Neuronal stem cell (in vitro differentiated cells): ENCODE measurements around the gene JDP2. TPM values are rescaled to one million over a fixed set of nuclear protein-coding genes. Genes with fewer than 3 reads are reported as not detected.

ENCODE experiments used
- DNase-seq: peaks from one replicate; pipeline ENCODE4 v3.0.0-alpha.2; 2013; ENCODE audit warnings: low spot score
- H2AFZ ChIP-seq: one replicate; pipeline ENCODE4 v1.6.1; 2013; ENCODE audit warnings: mild to moderate bottlenecking, low read length, inconsistent platforms
- H2AK5ac ChIP-seq: 2 replicates; pipeline ENCODE4 v1.6.1; 2013; ENCODE audit warnings: low read depth, mild to moderate bottlenecking, inconsistent platforms, low read length, moderate library complexity, mixed read lengths
- H2BK120ac ChIP-seq: 2 replicates; pipeline ENCODE4 v1.6.1; 2013; ENCODE audit warnings: low read depth, mild to moderate bottlenecking, inconsistent platforms, low read length, moderate library complexity, mixed read lengths
- H2BK12ac ChIP-seq: one replicate; pipeline ENCODE4 v1.6.1; 2013; ENCODE audit warnings: low read length, inconsistent platforms
- H2BK15ac ChIP-seq: 2 replicates; pipeline ENCODE4 v1.6.1; 2013; ENCODE audit warnings: mild to moderate bottlenecking, low read length, inconsistent platforms, mixed read lengths
- H2BK5ac ChIP-seq: one replicate; pipeline ENCODE4 v1.6.1; 2013; ENCODE audit warnings: inconsistent platforms, mild to moderate bottlenecking, low read length, moderate library complexity
- H3K14ac ChIP-seq: one replicate; pipeline ENCODE4 v1.6.1; 2013; ENCODE audit warnings: low read length, inconsistent platforms
- H3K18ac ChIP-seq: 2 replicates; pipeline ENCODE4 v1.6.1; 2013; ENCODE audit warnings: low read length, inconsistent platforms
- H3K23ac ChIP-seq: 2 replicates; pipeline ENCODE4 v1.6.1; 2013; ENCODE audit warnings: low read depth, mild to moderate bottlenecking, mixed read lengths, low read length, inconsistent platforms; ENCODE audit not compliant: poor library complexity
- H3K27ac ChIP-seq: replicated peaks from 3 replicates; pipeline ENCODE4 v1.5.1; 2013; ENCODE audit warnings: low read length, inconsistent platforms
- H3K27me3 ChIP-seq, 3 experiments: 2 replicates each; pipeline ENCODE4 v1.6.1; 2013; ENCODE audit warnings: low read length in 3 of 3, mild to moderate bottlenecking in 2 of 3, inconsistent platforms in 1 of 3, low read depth in 1 of 3, mixed read lengths in 1 of 3, moderate library complexity in 1 of 3; ENCODE audit not compliant: control insufficient read depth in 3 of 3, insufficient read depth in 3 of 3
- H3K36me3 ChIP-seq, 2 donors: replicated peaks in 1 of 2; 2 replicates each; pipeline ENCODE4 v1.6.1; 2013; ENCODE audit warnings: low read length in 2 of 2; ENCODE audit not compliant: control insufficient read depth in 2 of 2, insufficient read depth in 2 of 2
- H3K4ac ChIP-seq: 2 replicates; pipeline ENCODE4 v1.6.1; 2013; ENCODE audit warnings: inconsistent platforms, mild to moderate bottlenecking, low read length, moderate library complexity
- H3K4me1 ChIP-seq, 2 donors: 1 replicate in 1 of 2; 2 replicates in 1 of 2; pipeline ENCODE4 v1.6.1; 2013; ENCODE audit warnings: low read length in 2 of 2, low read depth in 1 of 2; ENCODE audit not compliant: control insufficient read depth in 2 of 2, insufficient read depth in 1 of 2
- H3K4me2 ChIP-seq: one replicate; pipeline ENCODE4 v1.6.1; 2013; ENCODE audit warnings: mild to moderate bottlenecking, low read length, inconsistent platforms; ENCODE audit not compliant: insufficient read depth, poor library complexity, severe bottlenecking
- H3K4me3 ChIP-seq, 2 donors: 2 replicates each; pipeline ENCODE4 v1.5.1; 2013; ENCODE audit warnings: low read length in 2 of 2, mild to moderate bottlenecking in 2 of 2, inconsistent platforms in 1 of 2, moderate library complexity in 1 of 2
- H3K79me1 ChIP-seq: one replicate; pipeline ENCODE4 v1.6.1; 2013; ENCODE audit warnings: low read depth, mild to moderate bottlenecking, inconsistent platforms, low read length, moderate library complexity
- H3K9ac ChIP-seq: one replicate; pipeline ENCODE4 v1.6.1; 2013; ENCODE audit warnings: mild to moderate bottlenecking, low read depth, low read length, inconsistent platforms; ENCODE audit not compliant: poor library complexity
- H3K9me3 ChIP-seq, 2 donors: replicated peaks in 1 of 2; 2 replicates each; pipeline versions ENCODE3 to v1.6.1; 2013; ENCODE audit warnings: low read length in 2 of 2, mild to moderate bottlenecking in 2 of 2, inconsistent platforms in 1 of 2, low read depth in 1 of 2, mixed read lengths in 1 of 2, moderate library complexity in 1 of 2; ENCODE audit not compliant: control insufficient read depth in 2 of 2, insufficient read depth in 1 of 2
- H4K8ac ChIP-seq: one replicate; pipeline ENCODE4 v1.6.1; 2013; ENCODE audit warnings: low read depth, mild to moderate bottlenecking, inconsistent platforms, low read length, moderate library complexity
- H4K91ac ChIP-seq: one replicate; pipeline ENCODE4 v1.6.1; 2013; ENCODE audit warnings: low read length, low read depth, mild to moderate bottlenecking, inconsistent platforms; ENCODE audit not compliant: poor library complexity
- WGBS, 2 donors: extraction: QIAGEN DNeasy Blood & Tissue Kit; methylation state at CpG; one replicate each; pipeline ENCODE4 v1.1.7; 2013; ENCODE audit warnings: missing lambda C conversion rate in 2 of 2, mixed read lengths in 1 of 2; ENCODE audit not compliant: insufficient read length in 2 of 2, insufficient replicate concordance in 1 of 2; ENCODE audit errors: extremely low coverage in 2 of 2; 5-methylcytosine and 5-hydroxymethylcytosine counted together
- polyA plus RNA-seq, 2 experiments: library from polyadenylated mRNA; stranded (reverse); fragments of 200-250 nt; gene quantifications; one replicate each; pipeline ENCODE4 v1.2.3, GENCODE V29; 2013

Gene JDP2
- polyA plus RNA-seq (2013, experiment 1 of 2): 12.3 TPM
- 12.4 TPM for polyA plus RNA-seq (2013, experiment 2 of 2)

GRCh38 chr14:75427482-75428229 lies at the start of gene JDP2:
JDP2 (plus strand) TSS chr14:75428022; CDS start chr14:75437921, 9,899 bp downstream.
- Histone ChIP-seq H3K4me1 (peaks cover 6 to 13% of the 10 kb centered on the region in 2 donors), H3K27me3 (peaks cover 0 to 59% (median 16%) of the 10 kb centered on the region in 3 experiments), H2BK120ac (no peak within 1 kb of the TSS), H3K4ac (no peak within 1 kb of the TSS), H2BK12ac (no peak within 1 kb of the TSS), H3K18ac (peak within 1 kb of the TSS; percentile 93), H3K36me3 (no peaks in the 10 kb centered on the region), H3K79me1 (peaks cover 3% of the 10 kb centered on the region), H3K4me2 (peak within 1 kb of the TSS; percentile 93), H2AFZ (peak within 1 kb of the TSS; percentile 97), H3K14ac (peak within 1 kb of the TSS; percentile 26), H2BK15ac (peak within 1 kb of the TSS; percentile 60), H3K9ac (peak within 1 kb of the TSS; percentile 78), H3K9me3 (peaks cover 0 to 4% of the 10 kb centered on the region in 2 donors), H2AK5ac (peak within 1 kb of the TSS; percentile 24), H2BK5ac (peak within 1 kb of the TSS; percentile 49), H3K27ac (no peak within 1 kb of the TSS), H4K8ac (no peak within 1 kb of the TSS), H3K23ac (peak within 1 kb of the TSS; percentile 67), H4K91ac (no peak within 1 kb of the TSS), H3K4me3 (peak within 1 kb of the TSS; percentile 49 to 89)
- peak; percentile 71 for DNase-seq
- no CpG with 5 or more reads among the region's 93 CpGs for WGBS, 2 donors

GRCh38 chr14:75379246-75379929 lies 48.4 kb upstream of the JDP2 start:
- no peak overlapping the region for H3K4me2 ChIP-seq
- H2AFZ ChIP-seq: no peak overlapping the region
- DNase-seq: no peak
- H3K4ac ChIP-seq: no peak overlapping the region
- H3K4me3 ChIP-seq: no peak overlapping the region
- H3K4me1 ChIP-seq: peaks cover 4 to 21% of the 10 kb centered on the region in 2 donors
- no peak overlapping the region for H4K8ac ChIP-seq
- H2BK15ac ChIP-seq: no peak overlapping the region
- no peak overlapping the region for H3K14ac ChIP-seq
- H3K27ac ChIP-seq: no peak overlapping the region
- H3K23ac ChIP-seq: no peak overlapping the region
- no peak overlapping the region for H2BK120ac ChIP-seq
- no peak overlapping the region for H3K9ac ChIP-seq
- H3K9me3 ChIP-seq: peaks cover 0 to 2% of the 10 kb centered on the region in 2 donors
- H4K91ac ChIP-seq: no peak overlapping the region
- H3K79me1 ChIP-seq: no peaks in the 10 kb centered on the region
- H3K27me3 ChIP-seq: no peaks in the 10 kb centered on the region
- H3K18ac ChIP-seq: peak overlapping the region; percentile 71
- WGBS, 2 donors: no CpG with 5 or more reads among the region's 4 CpGs
- no peak overlapping the region for H2BK12ac ChIP-seq
- H2AK5ac ChIP-seq: peak overlapping the region; percentile 6
- H3K36me3 ChIP-seq: no peaks in the 10 kb centered on the region
- H2BK5ac ChIP-seq: no peak overlapping the region

GRCh38 chr14:75379930-75380270 lies 47.9 kb upstream of the JDP2 start:
- H2AFZ ChIP-seq: no peak overlapping the region
- H3K14ac ChIP-seq: no peak overlapping the region
- peak overlapping the region; percentile 4 for H3K18ac ChIP-seq
- H3K9ac ChIP-seq: no peak overlapping the region
- H3K4me1 ChIP-seq: peaks cover 4 to 20% of the 10 kb centered on the region in 2 donors
- no peak overlapping the region for H3K4me2 ChIP-seq
- no peak overlapping the region for H3K4ac ChIP-seq
- no peak overlapping the region for H2BK12ac ChIP-seq
- H3K27ac ChIP-seq: no peak overlapping the region
- H3K23ac ChIP-seq: no peak overlapping the region
- H3K79me1 ChIP-seq: no peaks in the 10 kb centered on the region
- no peak overlapping the region for H2BK5ac ChIP-seq
- no peak overlapping the region for H2BK15ac ChIP-seq
- H3K36me3 ChIP-seq: no peaks in the 10 kb centered on the region
- no peak overlapping the region for H3K4me3 ChIP-seq
- WGBS, 2 donors: no CpG with 5 or more reads among the region's 1 CpG
- peaks cover 0 to 2% of the 10 kb centered on the region in 2 donors for H3K9me3 ChIP-seq
- H2AK5ac ChIP-seq: peak overlapping the region; percentile 47
- H4K91ac ChIP-seq: no peak overlapping the region
- no peak overlapping the region for H4K8ac ChIP-seq
- no peak overlapping the region for H2BK120ac ChIP-seq
- H3K27me3 ChIP-seq: no peaks in the 10 kb centered on the region
- DNase-seq: no peak

GRCh38 chr14:75380656-75381055 lies 47.2 kb upstream of the JDP2 start:
- WGBS, 2 donors: no CpG with 5 or more reads among the region's 2 CpGs
- Histone ChIP-seq H4K91ac (no peak overlapping the region), H2BK15ac (no peak overlapping the region), H3K9me3 (peaks cover 0 to 2% of the 10 kb centered on the region in 2 donors), H2BK5ac (no peak overlapping the region), H3K18ac (no peak overlapping the region), H3K4me1 (peaks cover 4 to 20% of the 10 kb centered on the region in 2 donors), H2AK5ac (no peak overlapping the region), H3K27me3 (no peaks in the 10 kb centered on the region), H3K23ac (no peak overlapping the region), H2BK120ac (no peak overlapping the region), H3K36me3 (no peaks in the 10 kb centered on the region), H4K8ac (no peak overlapping the region), H3K14ac (no peak overlapping the region), H2AFZ (no peak overlapping the region), H3K4me3 (no peak overlapping the region), H2BK12ac (no peak overlapping the region), H3K9ac (no peak overlapping the region), H3K4ac (no peak overlapping the region), H3K4me2 (peak overlapping the region; percentile 15), H3K27ac (no peak overlapping the region), H3K79me1 (no peaks in the 10 kb centered on the region)
- DNase-seq: no peak
